IPS-11a (cell line): ENCODE measurements around the gene TRAPPC2L.

Experiments
- H3K4me3 ChIP-seq: one replicate; pipeline ENCODE4 v1.5.1; 2013; ENCODE audit warnings: low read depth, low read length, control low read depth

Gene TRAPPC2L

GRCh38 chr16:88837806-88838205 lies 19.1 kb upstream of the TRAPPC2L start:
- H3K4me3 ChIP-seq: no peak overlapping the region

- H3K4me3 ChIP-seq: no peak overlapping the region
Observed at GRCh38 chr16:88838566-88838965, 18.4 kb upstream of the TRAPPC2L start.

- H3K4me3 ChIP-seq: no peak overlapping the region
Observed at GRCh38 chr16:88839026-88839529, 17.8 kb upstream of the TRAPPC2L start.

- no peak overlapping the region for H3K4me3 ChIP-seq
Observed at GRCh38 chr16:88839745-88840599, 17.0 kb upstream of the TRAPPC2L start.

- no peak overlapping the region for H3K4me3 ChIP-seq
Observed at GRCh38 chr16:88840600-88841215, 16.2 kb upstream of the TRAPPC2L start.

GRCh38 chr16:88841521-88842307 lies 15.2 kb upstream of the TRAPPC2L start:
- no peak overlapping the region for H3K4me3 ChIP-seq

- H3K4me3 ChIP-seq: no peak overlapping the region
Observed at GRCh38 chr16:88842308-88842756, 14.6 kb upstream of the TRAPPC2L start.

GRCh38 chr16:88842806-88843205 lies 14.1 kb upstream of the TRAPPC2L start:
- no peak overlapping the region for H3K4me3 ChIP-seq

GRCh38 chr16:88843256-88843655 lies 13.7 kb upstream of the TRAPPC2L start:
- H3K4me3 ChIP-seq: no peak overlapping the region

GRCh38 chr16:88844419-88845036 lies 12.4 kb upstream of the TRAPPC2L start:
- no peak overlapping the region for H3K4me3 ChIP-seq

GRCh38 chr16:88846088-88846487 lies 10.8 kb upstream of the TRAPPC2L start:
- no peak overlapping the region for H3K4me3 ChIP-seq

- no peak overlapping the region for H3K4me3 ChIP-seq
Observed at GRCh38 chr16:88847654-88848053, 9.3 kb upstream of the TRAPPC2L start.

GRCh38 chr16:88848557-88848956 lies 8.4 kb upstream of the TRAPPC2L start:
- no peak overlapping the region for H3K4me3 ChIP-seq

- H3K4me3 ChIP-seq: no peak overlapping the region
Observed at GRCh38 chr16:88850531-88851199, 6.3 kb upstream of the TRAPPC2L start.

- no peak overlapping the region for H3K4me3 ChIP-seq
Observed at GRCh38 chr16:88851616-88852015, 5.3 kb upstream of the TRAPPC2L start.

- H3K4me3 ChIP-seq: no peak overlapping the region
Observed at GRCh38 chr16:88853325-88853941, 3.5 kb upstream of the TRAPPC2L start.

GRCh38 chr16:88854306-88855111 lies 2.4 kb upstream of the TRAPPC2L start:
- no peak overlapping the region for H3K4me3 ChIP-seq

- no peak overlapping the region for H3K4me3 ChIP-seq
Observed at GRCh38 chr16:88855176-88855575, 1.8 kb upstream of the TRAPPC2L start.

- peak overlapping the region; percentile 67 for H3K4me3 ChIP-seq
Observed at GRCh38 chr16:88855736-88856121, 1.2 kb upstream of the TRAPPC2L start.
